ENCODE data around the gene SMTN.
"Not testable (repeated sequence)": the region's sequence is repeated elsewhere in the genome, so short reads cannot be mapped to it uniquely, and the experiment has no call there.

The SMTN gene

DNA sequence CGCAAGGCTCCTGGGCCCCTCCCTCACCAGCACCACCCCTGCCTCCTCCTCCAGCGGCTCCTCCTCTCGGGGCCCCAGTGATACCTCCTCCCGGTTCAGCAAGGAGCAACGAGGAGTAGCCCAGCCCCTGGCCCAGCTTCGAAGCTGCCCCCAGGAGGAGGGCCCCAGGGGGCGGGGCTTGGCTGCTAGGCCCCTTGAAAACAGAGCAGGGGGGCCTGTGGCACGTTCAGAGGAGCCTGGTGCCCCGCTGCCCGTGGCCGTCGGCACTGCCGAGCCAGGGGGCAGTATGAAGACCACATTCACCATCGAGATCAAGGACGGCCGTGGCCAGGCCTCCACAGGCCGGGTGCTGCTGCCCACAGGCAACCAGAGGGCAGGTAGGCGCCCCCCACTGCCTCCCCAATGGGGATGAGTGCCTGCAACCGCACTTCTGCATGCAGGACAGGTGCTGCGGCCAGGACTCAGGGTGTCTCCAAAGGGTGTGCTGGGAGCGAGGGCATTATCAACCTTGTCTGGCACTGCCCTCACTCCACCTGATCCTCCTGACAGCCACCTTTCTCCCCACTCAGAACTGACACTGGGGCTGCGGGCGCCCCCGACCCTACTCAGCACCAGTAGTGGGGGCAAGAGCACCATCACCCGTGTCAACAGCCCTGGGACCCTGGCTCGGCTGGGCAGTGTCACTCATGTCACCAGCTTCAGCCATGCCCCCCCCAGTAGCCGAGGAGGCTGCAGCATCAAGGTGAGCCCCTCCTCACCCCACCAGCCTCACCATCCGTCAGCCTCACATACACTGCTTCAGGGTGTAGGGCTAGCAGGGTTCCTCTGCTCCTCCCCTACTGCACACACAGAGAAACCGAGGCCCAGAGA, 10.2 kb downstream of the SMTN start:
- no peak for DNase-seq

DNA sequence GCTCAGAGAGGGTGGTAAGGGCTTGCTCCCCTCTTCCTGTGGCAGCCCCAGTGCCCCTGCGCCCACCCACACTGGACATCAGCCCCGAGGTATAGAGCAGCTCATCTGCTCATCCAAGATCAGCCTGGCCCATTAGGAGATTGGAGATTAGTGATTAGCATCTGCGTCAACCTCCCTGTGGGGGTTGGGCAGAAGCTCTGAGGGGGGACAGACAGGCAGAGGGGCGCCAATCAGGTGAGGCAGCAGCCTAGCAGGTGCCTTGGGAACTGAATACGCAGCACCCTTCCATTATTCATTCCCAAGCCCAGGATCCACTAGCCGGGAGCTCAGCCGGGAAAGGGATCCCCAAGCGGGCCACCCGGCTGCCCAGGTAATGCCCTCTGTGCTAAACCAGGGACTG, 11.0 kb downstream of the SMTN start:
- DNase-seq = no peak

DNA sequence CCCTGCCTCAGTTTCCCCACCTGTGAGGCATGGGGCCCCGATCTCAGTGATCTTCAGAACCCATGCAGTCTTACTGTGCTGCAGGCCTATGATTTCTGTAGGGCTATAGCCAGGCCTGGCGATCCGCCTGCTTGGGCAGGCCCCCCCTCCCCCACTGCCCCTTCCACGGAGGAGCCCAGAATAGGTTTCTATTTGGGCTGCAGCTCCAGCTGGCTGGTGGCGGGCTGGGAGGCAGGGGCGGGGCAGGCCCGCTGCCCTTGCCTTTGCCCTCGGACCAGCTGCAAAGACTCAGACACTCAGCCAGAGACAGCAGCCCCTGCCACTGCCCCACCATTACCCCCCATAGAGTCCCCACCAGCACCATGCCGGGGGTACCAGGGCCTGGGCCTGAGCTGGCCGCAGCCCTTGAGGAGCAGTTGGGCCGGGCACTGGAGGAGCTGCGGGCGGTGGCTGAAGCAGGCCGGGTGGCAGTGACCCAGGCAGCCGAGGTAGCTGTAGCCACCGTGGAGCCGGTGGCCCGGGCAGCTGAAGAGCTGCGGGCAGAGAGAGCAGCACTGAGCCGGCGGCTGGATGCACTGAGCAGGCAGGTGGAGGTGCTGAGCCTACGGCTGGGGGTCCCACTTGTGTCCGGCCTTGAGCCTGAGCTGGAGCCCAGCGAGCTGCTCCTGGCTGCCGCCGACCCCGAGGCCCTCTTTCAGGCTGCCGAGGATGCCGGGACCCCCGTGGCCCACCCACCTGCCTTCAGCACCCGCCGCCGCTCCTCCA, 12.2 kb downstream of the SMTN start:
- no peak for DNase-seq

DNA sequence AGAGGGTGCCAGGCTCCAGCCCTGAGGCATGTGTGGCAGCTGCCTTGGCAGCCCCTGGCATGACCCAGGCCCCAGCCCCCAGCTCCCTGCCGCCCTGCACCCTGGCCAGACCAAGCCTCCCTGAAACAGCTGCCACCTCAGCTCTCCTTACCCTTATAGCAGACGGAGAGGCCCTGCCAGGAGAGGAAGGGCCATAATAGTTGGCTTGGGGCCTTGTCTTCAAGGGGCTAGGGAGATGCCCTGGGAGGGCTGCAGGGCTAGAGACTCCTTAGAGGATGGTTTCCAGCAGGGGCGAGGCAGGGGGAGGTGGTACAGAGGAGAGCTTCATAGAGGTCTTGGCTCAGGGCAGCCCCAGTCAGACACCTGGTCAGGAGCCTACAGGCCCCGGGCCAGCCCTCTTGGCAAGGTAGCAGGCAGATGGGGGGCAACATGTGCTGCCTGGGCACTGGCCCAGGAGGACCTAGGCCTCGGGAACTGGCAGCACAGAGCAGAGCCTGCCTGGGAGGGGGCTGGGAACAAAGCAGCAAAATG, 13.0 kb downstream of the SMTN start:
- DNase-seq = no peak

DNA sequence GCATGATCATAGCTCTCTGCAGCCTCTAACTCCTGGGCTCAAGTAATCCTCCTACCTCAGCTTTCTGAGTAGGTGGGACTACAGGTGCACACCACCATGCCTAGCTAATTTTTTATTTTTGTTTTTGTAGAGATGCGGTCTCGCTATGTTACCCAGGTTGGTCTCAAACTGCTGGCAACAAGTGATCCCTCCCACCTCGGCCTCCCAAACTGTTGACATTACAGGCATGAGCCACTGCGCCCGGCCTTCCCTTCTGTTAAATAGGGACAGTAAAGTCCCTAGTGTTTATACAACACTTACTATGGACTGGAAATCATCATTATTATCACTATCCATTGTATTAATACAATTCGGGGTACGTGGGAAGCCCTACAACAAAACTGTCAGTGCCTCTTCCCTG, 13.6 kb downstream of the SMTN start:
- DNase-seq = no peak

- no peak for DNase-seq
These were observed 14.6 kb downstream of the SMTN start for GRCh38 chr22:31095637-31096249.

DNA sequence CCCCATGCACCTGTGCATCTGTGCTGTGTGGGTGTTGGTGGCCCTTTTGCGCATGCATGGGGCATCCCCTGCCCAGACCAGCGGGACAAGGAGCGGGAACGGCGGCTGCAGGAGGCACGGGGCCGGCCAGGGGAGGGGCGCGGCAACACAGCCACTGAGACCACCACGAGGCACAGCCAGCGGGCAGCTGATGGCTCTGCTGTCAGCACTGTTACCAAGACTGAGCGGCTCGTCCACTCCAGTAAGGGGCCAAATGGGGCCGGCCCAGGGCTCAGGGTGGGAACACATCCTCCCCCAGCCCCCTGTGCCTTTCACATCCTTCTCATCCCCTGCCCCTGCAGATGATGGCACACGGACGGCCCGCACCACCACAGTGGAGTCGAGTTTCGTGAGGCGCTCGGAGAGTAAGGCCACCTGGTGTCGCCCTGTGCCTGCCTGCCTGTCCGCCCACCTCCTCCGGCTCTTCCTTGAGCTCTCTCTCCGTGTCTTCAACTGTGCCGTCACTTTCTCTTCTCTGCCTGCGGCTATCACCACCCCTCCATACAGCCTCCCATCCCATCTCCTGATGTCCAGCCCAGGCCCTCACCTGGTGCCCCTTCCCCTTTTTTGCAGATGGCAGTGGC, 15.7 kb downstream of the SMTN start:
- DNase-seq = no peak

- not testable (repeated sequence) for DNase-seq
These were observed 16.4 kb downstream of the SMTN start for GRCh38 chr22:31097539-31097938.

DNA sequence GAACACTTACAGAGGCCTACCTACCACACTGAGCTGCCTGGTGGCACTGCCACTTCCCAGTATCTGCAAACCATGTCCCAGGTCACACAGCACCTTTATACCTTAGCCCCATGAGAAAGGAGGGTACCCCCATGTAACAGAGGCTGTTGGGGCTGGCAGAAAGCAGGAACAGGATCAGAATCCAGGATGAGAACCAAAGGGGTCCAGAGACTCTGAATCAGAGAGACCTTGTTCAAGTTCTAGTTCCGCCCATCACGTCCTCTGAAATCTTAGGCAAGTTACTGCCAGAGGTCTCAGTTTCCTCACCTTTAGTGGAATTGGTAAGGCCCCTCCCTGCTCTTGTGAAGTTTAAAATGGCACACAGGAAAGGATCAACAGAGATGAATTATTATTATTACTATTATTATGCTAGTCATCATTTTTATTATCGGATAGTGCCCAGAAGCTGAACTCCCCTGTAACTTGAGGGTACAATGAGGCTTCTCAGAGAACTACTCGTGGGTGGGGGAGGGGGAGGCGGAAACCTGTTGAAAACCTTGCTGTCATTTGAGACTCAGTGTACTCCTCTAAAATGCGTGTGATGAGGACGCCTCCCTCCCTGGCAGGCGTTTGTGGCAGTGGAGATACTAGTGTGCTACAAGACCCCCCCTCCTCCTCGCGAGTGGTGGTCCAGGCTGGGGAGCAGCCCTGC, 17.0 kb downstream of the SMTN start:
- DNase-seq = no peak

DNA sequence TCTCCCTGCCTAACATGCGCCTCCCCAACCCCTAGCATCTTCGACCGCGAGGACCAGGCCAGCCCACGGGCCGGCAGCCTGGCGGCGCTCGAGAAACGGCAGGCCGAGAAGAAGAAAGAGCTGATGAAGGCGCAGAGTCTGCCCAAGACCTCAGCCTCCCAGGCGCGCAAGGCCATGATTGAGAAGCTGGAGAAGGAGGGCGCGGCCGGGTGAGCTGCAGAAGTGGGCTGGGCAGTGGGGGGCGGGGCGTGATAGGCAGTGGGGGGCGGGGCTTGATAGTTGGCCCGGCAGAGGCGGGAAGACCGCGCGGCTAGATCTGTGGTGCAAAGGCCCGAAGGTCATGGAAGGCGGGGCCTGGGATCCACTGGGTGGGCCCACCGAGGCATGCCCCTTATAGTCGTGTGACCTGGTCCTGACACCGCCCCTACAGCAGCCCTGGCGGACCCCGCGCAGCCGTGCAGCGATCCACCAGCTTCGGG, 17.6 kb downstream of the SMTN start:
- no peak for DNase-seq

GRCh38 chr22:31099386-31099785, 18.3 kb downstream of the SMTN start:
- no peak for DNase-seq

DNA sequence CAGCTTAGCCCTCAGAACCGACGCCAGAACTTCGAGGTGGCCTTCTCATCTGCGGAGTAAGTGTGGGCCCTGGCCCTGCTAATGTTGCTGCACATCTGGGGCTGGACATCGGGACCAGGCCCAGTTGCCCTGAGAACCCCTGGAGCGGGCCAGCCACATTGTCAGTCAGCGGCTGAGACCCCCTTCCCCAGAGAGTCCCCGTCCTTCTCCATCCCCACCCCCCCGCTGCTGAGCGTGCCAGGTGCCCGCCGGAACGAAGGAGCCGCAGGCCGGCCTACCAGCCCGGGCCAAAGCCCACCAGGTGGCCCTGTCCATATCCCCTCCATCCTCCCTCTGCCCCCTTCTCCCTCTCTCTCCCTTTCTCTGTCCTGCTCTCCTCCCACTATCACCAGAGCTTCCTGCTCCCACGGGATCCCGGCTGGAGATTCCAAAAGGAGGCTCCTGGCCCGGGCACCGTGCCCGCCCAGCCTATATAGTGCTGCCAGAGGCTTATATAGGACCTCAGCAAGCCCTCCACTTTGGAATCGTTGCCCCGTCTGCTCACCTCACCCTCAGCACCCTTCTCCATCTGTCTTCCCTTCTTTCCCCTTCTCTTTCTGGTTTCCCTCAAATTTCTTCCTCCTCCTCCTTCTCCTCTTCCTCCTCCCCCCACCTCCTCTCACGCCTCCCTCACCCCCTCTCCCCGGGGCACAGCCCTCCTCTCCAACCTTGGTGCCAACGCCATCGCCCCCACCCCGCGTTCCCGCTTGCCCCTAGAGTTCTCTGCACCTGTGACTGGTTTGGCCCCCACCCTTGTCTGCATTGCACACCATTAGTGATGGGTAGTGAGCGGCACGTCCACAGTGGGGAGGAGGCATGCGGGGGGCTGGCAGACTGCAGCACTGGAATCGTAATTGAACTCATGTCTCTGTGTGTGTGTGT, 19.0 kb downstream of the SMTN start:
- no peak for DNase-seq

DNA sequence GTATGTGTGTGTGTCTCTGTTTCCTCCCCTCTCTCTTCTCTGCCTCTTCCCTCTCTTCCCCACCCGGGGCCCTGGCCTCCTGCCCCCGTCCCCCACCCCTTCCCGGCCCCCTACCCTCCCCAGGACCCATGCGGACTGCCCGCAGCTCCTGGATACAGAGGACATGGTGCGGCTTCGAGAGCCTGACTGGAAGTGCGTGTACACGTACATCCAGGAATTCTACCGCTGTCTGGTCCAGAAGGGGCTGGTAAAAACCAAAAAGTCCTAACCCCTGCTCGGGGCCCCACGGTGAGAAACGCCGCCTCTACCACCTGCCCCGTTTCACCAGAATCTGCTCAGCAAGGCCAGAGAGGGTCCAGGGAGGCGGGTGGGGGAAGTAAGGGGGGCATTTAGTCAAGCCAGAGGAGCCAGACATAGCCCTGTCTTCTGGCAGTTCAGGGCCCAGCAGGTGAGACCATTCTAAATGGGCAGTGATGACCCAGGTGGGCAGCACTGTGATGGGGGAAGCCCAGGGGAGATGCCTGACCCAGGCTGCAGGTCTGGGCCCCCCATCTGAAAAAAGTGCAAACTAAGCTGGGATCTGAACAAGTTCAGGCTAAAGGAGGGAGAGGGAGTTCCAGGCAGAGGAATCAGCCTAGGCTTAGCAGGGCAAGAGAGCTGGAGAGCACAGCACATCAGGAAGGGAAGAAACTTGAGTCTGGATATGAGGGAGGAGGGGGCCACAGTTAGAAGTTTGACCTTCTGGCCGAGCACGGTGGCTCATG, 19.8 kb downstream of the SMTN start:
- DNase-seq = no peak

- peak; percentile 39 for DNase-seq
These were observed 21.4 kb downstream of the SMTN start for GRCh38 chr22:31102441-31103081.

DNA sequence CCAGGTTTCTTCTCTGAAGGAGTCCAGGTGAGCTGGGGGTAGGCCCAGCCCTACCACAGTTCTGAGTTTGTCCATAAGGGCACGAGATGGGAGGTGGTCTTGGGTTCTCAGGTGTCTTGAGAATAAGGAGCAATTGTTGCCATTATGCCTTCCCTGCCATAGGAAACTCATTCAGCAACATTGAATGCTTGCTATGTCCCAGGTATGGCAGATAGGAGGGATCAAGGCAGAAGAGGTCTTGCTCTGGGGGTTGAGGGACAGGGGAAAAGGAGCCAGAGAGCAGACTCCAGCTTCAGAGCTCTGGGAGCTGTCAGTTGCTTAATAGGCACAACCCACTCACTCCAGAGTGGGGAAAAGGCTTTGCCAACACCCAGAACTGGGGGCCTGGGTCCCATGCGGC, 22.0 kb downstream of the SMTN start:
- no peak for DNase-seq

DNA sequence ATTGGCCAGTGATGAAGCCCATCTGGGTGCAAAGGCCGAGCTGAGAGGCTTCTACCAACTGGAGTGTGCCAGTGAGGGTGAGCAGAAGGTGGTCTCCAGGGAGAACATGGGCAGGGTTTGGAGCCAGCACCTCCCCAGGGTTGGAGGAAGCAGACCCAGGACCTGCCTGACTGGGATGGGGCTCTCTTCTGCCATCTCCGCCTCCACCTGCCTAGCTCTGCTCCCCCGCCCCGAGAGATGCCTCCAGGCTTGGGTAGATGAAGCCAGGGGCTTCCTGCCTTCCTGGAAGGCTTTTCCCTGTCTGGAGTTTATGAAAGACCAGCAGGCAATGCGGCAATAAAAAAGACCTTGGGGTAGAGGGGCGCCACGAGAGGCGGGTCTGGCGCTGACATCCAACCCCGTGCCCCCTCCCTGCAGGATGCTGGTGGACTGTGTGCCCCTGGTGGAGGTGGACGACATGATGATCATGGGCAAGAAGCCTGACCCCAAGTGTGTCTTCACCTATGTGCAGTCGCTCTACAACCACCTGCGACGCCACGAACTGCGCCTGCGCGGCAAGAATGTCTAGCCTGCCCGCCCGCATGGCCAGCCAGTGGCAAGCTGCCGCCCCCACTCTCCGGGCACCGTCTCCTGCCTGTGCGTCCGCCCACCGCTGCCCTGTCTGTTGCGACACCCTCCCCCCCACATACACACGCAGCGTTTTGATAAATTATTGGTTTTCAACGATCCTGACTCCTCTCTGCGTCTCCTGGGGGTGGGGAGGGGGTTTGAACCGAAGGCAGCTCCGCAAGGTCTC, 23.0 kb downstream of the SMTN start:
- no peak for DNase-seq

- DNase-seq = no peak
These were observed 23.8 kb downstream of the SMTN start for GRCh38 chr22:31104869-31105268.

DNA sequence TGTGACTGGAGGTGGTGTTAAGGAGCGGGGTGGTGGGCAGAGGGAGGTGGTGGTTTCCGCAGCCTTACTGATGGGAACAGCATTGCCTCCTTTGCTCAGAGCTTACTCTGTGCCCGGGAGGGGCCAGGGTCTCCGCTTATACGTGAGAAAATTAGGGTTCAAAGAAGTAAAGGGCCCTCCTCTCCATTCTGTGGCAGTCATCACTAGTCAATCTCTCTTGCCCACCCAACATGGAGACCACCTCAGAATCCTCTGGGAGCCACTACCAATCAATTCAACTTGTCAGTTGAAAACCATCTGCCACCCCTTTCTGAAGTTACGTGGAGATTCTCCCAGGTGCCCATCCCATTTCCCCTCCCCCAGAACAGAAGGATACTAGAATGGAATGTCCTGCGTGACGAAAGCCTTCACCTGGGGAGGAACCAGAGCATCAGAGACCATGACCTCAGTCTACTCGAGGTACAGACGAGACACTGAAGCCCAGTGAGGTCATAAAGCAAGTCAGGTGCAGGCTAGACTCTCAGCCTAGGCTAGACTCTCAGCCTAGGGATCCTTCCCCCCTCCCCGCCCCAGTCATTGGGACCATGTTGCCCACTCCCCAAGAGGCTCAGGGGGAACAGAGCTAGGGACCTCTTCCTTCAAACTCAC, 24.3 kb downstream of the SMTN start:
- no peak for DNase-seq

All from NCI-H226 (cell line).